T-helper 2 cell treated with Interferon-gamma antibody and Interleukin-4, amounts not matched to agents 100 ng/mL and 5 ng/mL, for 36 hours (primary cell): ENCODE data around the gene FUBP1. TPM values are rescaled to one million over a fixed set of nuclear protein-coding genes. Genes with fewer than 3 reads are reported as not detected.
"Not testable (repeated sequence)": the region's sequence is repeated elsewhere in the genome, so short reads cannot be mapped to it uniquely, and the experiment has no call there.

Source experiments
- intact Hi-C: fragments of 100-400 bp; cut with micrococcal nuclease; formaldehyde crosslinking; loops from one replicate; pipeline ENCODE4 v1.15.1; 2023
- total RNA-seq: library from RNA; stranded (reverse); gene quantifications from 2 replicates; pipeline ENCODE4 v1.2.3, GENCODE V29; 2022

FUBP1 gene, protein sequence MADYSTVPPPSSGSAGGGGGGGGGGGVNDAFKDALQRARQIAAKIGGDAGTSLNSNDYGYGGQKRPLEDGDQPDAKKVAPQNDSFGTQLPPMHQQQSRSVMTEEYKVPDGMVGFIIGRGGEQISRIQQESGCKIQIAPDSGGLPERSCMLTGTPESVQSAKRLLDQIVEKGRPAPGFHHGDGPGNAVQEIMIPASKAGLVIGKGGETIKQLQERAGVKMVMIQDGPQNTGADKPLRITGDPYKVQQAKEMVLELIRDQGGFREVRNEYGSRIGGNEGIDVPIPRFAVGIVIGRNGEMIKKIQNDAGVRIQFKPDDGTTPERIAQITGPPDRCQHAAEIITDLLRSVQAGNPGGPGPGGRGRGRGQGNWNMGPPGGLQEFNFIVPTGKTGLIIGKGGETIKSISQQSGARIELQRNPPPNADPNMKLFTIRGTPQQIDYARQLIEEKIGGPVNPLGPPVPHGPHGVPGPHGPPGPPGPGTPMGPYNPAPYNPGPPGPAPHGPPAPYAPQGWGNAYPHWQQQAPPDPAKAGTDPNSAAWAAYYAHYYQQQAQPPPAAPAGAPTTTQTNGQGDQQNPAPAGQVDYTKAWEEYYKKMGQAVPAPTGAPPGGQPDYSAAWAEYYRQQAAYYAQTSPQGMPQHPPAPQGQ
- 221 and 226 TPM in 2 replicates for total RNA-seq

GRCh38 chr1:77978969-77979876 lies at the start of gene FUBP1:
Gene FUBP1, minus strand, starts transcription at chr1:77979072. Its CDS starts 68 bp downstream, at chr1:77979004.
- intact Hi-C loops, result loop anchor here (1.0 to 10.0 kb wide), 9 partner anchors 25 to 760 kb away; partner anchors contain the start of genes DNAJB4, IFI44L, MIGA1 and PIGK

- intact Hi-C loops, result not testable (repeated sequence)
Measured at GRCh38 chr1:78021134-78021533, 42.3 kb upstream of the FUBP1 start.

- intact Hi-C loops, result no loop called here
Measured at GRCh38 chr1:78019024-78019423, 40.2 kb upstream of the FUBP1 start.

GRCh38 chr1:78015148-78015547 lies 36.3 kb upstream of the FUBP1 start:
- intact Hi-C loops, result no loop called here

DNA sequence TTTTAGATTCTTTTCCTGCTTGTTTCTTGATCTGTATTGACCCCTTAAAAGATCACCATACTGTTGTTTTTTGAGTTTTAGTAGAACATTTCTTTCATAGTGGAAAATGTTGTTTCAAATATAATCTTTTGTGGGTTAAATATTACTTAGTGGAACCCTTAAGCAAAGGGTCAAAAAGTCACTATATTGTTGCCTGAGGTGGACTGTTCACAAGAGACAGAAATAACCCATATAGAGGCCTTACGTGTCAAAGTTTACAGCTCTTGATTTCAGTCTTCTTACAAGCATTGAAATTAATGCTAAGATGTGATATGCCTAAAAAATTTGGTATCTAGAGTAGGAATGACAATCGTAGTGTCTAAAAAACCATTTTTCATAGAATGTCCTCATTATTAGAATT lies 32.2 kb upstream of the FUBP1 start:
- intact Hi-C loops, result no loop called here

DNA sequence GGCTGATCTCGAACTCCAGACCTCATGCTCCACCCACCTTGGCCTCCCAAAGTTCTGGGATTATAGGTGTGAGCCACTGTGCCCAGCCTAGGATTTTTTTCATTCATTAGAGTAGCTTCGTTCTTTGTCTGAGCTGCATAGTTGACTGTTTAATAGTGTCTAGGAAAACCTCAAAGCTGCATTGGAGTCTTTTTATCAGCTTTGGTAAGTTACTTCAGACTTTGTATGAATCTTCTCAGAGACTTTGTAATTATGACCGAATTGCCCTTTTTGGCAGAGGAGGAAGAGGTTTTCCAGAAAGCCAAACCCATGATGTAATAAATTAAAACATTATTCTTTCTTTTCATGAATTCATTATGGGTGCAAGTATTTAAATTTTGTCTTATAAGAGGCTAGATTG lies 31.0 kb upstream of the FUBP1 start:
- intact Hi-C loops, result loop anchor here (10.0 kb wide), 1 partner anchor 105 kb away; no protein-coding TSS in a partner anchor

GRCh38 chr1:78009276-78009675 lies 30.4 kb upstream of the FUBP1 start:
- intact Hi-C loops, result loop anchor here (10.0 kb wide), 1 partner anchor 106 kb away; no protein-coding TSS in a partner anchor

- intact Hi-C loops, result loop anchor here (10.0 kb wide), 1 partner anchor 107 kb away; no protein-coding TSS in a partner anchor
Measured at GRCh38 chr1:78007677-78008341, 28.9 kb upstream of the FUBP1 start.

GRCh38 chr1:78006521-78006920 lies 27.6 kb upstream of the FUBP1 start:
- intact Hi-C loops, result loop anchor here (10.0 kb wide), 1 partner anchor 108 kb away; no protein-coding TSS in a partner anchor

GRCh38 chr1:78005755-78006154 lies 26.9 kb upstream of the FUBP1 start:
- intact Hi-C loops, result loop anchor here (2.0 to 10.0 kb wide), 2 partner anchors 39 to 109 kb away; partner anchors contain the start of gene GIPC2

GRCh38 chr1:78005448-78005722 lies 26.5 kb upstream of the FUBP1 start:
- intact Hi-C loops, result loop anchor here (2.0 to 10.0 kb wide), 2 partner anchors 39 to 109 kb away; partner anchors contain the start of gene GIPC2

- intact Hi-C loops, result loop anchor here (1.0 to 10.0 kb wide), 6 partner anchors 26 to 616 kb away; partner anchors contain the start of genes FUBP1, GIPC2, USP33 and ZZZ3
Measured at GRCh38 chr1:78004719-78005447, 26.0 kb upstream of the FUBP1 start, which contains the start of gene DNAJB4. Gene DNAJB4, plus strand, starts transcription at chr1:78004939. Its CDS starts 172 bp downstream, at chr1:78005111.

DNA sequence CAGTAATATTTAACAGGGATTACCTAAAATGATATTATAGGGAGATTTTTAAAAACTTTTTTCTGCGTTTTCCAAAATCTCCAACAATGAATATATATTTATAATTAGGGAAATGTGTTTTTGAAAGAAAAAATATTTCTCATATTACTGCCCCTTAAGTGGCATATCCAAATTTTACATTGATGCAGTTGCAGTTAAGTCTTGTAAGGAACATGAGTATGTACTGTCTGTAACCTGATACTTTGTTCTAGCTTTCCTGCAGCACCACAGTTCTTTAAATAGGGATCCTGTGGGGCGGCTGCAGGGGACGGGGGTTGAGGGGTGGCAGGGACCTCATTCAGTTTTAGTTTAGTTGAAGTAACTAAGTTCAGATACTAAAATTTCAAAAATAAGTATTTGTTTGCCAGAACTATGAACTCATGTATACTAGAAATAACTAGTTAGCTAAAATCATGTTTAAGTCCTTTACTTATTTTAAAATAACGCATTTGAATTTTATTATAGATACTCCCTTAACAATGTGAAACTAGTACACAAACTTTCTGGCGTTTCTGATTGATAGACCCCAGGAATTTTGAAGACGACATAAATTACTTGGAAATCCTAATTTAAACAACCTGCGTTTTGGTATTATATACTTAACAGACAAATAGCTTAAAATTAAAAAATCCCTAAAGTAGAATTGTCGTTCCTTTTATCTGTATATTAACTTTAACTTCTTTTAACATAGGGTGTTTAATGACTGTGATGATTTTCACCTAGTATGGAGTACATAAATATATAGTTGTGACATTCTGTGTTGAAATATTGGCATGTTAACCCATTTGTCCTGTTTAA lies 25.2 kb upstream of the FUBP1 start:
- intact Hi-C loops, result loop anchor here (1.0 to 10.0 kb wide), 6 partner anchors 25 to 617 kb away; partner anchors contain the start of genes FUBP1, GIPC2, USP33 and ZZZ3

DNA sequence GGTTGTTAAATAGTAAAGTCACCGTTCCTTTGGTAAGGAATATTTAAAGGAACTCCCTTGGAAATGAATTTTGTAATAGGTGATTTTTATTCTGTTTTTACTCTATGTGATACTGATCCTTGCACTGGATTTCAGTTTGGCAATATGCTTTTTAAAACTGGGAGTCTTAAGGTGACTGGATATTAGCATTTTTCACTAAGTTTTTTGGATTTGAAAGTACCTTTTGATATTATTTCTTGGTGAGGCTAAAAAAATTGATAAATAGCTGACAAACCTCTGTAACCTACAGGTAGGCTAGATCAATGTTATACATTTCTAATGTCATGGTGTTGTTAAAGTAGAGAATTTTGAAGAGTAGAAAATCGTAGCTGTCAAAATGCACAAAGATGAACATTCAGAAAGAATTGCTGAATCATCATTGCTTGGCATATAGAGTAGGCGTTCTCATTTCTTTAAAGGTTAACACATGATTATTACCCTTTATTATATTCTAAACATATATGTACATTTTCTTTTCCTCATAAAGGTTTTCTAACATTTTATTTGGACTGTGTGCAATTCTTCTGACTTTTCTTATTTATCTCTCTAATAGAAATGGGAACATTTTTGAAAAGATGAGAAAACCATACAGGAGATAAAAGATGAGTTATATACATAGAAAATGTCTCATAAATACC lies 24.3 kb upstream of the FUBP1 start:
- intact Hi-C loops, result loop anchor here (10.0 kb wide), 1 partner anchor 112 kb away; no protein-coding TSS in a partner anchor

DNA sequence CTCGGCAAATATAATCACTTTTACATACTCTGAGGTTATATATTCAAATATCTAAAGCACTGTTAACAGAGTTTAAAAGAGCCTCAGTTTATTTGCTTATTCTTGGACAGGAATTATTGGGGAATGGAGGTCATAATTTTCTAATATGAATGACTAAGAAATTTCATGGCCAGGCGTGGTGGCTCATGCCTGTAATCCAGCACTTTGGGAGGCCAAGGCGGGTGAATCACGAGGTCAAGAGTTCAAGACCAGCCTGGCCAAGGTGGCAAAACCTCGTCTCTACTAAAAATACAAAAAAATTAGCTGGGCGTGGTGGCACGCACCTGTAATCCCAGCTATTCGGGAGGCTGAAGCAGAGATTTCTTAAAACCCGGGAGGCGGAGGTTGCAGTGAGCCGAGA lies 21.7 kb upstream of the FUBP1 start:
- intact Hi-C loops, result loop anchor here (10.0 kb wide), 1 partner anchor 114 kb away; no protein-coding TSS in a partner anchor

DNA sequence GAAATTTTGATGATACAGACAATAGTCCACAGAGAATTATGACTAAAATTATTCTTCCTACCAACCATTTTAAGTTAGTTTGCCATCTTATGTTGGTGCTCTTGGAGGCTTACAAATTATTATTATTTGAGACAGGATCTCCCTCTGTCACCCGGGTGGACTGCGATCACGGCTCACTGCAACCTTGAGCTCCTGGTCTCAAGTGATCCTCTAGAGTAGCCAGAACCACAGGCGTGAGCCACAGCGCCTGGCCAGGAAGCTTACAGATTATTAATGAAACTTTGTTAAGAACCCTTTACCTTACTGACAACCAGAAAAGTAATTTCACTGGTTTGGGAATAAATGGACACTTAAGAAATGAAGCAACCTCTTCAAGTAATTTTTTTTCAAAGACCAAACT lies 17.9 kb upstream of the FUBP1 start:
- intact Hi-C loops, result no loop called here

- intact Hi-C loops, result no loop called here
Measured at GRCh38 chr1:77994117-77994705, 15.3 kb upstream of the FUBP1 start.

GRCh38 chr1:77991638-77992037 lies 12.8 kb upstream of the FUBP1 start:
- intact Hi-C loops, result no loop called here
